Adipocyte (in vitro differentiated cells): ENCODE measurements around the gene SPEM3.

ENCODE experiments used
- DNase-seq: peaks from one replicate; pipeline ENCODE4 v3.0.0-alpha.2; 2015; ENCODE audit warnings: low read depth
- H3K27me3 ChIP-seq: replicated peaks from 2 replicates; pipeline ENCODE4 v1.7.0; 2013; ENCODE audit warnings: mild to moderate bottlenecking, low read length, moderate library complexity; ENCODE audit not compliant: control insufficient read depth, insufficient read depth
- H3K36me3 ChIP-seq: 2 replicates; pipeline ENCODE4 v1.7.0; 2013; ENCODE audit warnings: low read length, mild to moderate bottlenecking, moderate library complexity; ENCODE audit not compliant: control insufficient read depth, insufficient read depth, severe bottlenecking
- H3K4me1 ChIP-seq: 2 replicates; pipeline ENCODE4 v1.7.0; 2013; ENCODE audit warnings: mild to moderate bottlenecking, low read length, moderate library complexity; ENCODE audit not compliant: control insufficient read depth, insufficient read depth
- H3K4me3 ChIP-seq: 2 replicates; pipeline ENCODE4 v1.7.0; 2013; ENCODE audit warnings: mild to moderate bottlenecking, low read length, moderate library complexity
- H3K9ac ChIP-seq: 2 replicates; pipeline ENCODE4 v1.7.0; 2013; ENCODE audit warnings: mild to moderate bottlenecking, low read length, moderate library complexity
- H3K9me3 ChIP-seq: 2 replicates; pipeline ENCODE4 v1.7.0; 2013; ENCODE audit warnings: mild to moderate bottlenecking, low read length, moderate library complexity; ENCODE audit not compliant: control insufficient read depth

SPEM3 gene

DNA sequence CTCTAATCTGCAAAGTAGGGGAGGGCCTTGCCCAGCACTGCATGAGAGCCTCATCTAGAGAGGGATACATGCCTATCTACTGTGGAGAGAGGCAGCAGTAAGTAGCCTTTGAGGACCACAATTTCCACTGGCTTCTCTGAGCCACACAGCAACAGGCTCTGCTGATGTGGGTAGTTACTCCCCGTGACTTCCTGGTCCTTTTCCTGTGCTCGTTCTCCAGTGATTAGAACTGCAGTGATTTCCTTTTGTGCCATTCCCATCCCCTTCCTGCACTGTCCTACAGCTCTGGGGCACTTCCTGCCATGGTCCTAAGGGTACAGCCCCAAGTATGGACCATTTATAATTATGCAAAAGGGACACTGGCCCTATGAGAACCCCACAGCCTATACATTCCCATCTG, 37.4 kb upstream of the SPEM3 start:
- Histone ChIP-seq H3K36me3 (peaks cover 48% of the 10 kb centered on the region), H3K27me3 (no peaks in the 10 kb centered on the region), H3K9me3 (no peaks in the 10 kb centered on the region), H3K4me3 (no peak overlapping the region), H3K9ac (no peak overlapping the region), H3K4me1 (peaks cover 3% of the 10 kb centered on the region)
- DNase-seq: no peak

DNA sequence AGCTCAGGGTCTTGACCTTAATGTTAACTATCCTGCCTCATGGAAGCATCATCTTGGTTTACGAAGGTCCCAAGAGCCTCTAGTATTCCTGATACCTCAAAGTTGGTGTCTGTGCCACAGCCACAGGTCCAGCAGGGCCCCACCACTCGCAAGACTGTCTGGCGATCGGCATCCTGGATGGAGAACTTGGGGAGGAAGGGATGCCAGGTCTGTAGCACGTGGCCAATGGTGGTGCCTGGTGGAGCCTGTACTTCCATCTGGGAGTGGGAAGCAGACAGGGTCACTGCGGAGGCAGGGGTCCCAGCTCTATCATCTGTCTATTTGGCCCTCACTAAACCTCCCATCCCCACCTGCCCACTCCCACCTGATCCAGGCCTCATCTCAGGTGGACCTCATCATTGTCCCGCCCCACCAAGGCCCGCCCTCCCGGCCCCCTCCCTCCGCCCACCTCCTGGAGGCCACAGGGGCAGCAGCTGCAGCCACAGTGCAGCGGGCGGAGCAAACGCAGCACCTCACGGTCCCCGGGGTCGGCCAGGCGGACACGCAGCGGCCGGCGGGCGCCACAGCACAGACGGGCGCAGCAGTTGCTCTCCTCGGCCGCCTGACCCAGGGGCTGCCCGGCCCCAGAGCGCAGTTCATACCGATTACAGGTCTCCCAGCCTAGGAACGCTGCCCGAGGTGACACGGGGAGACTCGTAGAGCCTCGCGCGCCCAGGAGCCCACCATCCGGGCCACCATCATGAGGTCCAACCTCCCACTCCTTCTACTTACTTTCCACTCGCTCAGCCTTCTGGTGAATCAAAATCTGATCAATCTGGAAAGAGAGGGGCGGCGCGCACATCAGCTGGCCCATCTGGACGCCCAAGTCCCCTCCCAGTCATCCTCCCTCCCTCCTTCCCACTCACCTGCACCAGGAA, 35.7 kb upstream of the SPEM3 start:
- no peaks in the 10 kb centered on the region for H3K27me3 ChIP-seq
- H3K4me1 ChIP-seq: peaks cover 3% of the 10 kb centered on the region
- H3K9me3 ChIP-seq: no peaks in the 10 kb centered on the region
- peak overlapping the region; percentile 92 for H3K9ac ChIP-seq
- DNase-seq: no peak
- H3K36me3 ChIP-seq: peaks cover 46% of the 10 kb centered on the region
- peak overlapping the region; percentile 91 for H3K4me3 ChIP-seq

DNA sequence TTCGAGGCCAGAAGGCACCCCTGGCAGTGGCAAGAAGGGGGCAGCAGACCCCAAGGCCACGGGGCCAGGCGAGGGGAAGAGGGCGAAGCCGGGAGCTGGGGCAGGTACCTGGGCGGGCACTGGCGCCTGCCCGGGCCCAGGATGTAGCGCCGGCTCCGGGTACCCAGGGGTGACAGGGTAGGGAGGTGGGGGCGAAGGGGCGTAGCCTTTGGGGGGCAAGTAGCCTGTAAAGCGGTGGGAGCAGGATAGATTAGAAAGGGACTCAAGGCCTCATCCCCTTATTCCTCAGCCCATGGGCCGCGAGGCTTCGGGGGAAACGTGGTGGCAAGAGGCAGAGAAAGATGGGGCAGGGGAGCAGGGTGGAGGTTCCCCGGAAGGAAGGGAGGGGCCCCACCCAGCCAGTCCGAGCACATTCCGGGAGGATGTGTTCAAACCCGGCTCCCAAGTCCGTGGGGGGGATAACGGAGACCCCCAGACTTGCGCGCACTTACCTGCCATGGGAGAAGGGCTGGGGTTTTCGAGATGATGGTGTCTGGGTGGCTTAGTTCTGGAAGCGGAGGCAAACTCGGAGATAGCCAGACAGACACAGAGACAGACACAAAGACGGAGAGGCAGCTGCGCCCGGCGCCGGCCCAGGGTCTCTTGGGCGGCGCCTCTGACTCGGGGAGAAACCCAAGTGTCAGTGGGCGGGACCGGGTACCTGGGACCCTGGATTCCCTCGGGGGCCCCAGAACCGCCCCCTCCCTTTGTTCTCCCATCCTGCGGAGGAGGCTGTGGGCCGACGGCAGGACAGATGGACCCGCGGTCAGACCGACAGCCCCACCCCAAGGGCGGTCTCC, 34.8 kb upstream of the SPEM3 start:
- H3K27me3 ChIP-seq: no peaks in the 10 kb centered on the region
- H3K36me3 ChIP-seq: peaks cover 39% of the 10 kb centered on the region
- peak overlapping the region; percentile 91 for H3K4me3 ChIP-seq
- H3K9me3 ChIP-seq: no peaks in the 10 kb centered on the region
- peak; percentile 55 for DNase-seq
- H3K9ac ChIP-seq: peak overlapping the region; percentile 92
- H3K4me1 ChIP-seq: peaks cover 3% of the 10 kb centered on the region

DNA sequence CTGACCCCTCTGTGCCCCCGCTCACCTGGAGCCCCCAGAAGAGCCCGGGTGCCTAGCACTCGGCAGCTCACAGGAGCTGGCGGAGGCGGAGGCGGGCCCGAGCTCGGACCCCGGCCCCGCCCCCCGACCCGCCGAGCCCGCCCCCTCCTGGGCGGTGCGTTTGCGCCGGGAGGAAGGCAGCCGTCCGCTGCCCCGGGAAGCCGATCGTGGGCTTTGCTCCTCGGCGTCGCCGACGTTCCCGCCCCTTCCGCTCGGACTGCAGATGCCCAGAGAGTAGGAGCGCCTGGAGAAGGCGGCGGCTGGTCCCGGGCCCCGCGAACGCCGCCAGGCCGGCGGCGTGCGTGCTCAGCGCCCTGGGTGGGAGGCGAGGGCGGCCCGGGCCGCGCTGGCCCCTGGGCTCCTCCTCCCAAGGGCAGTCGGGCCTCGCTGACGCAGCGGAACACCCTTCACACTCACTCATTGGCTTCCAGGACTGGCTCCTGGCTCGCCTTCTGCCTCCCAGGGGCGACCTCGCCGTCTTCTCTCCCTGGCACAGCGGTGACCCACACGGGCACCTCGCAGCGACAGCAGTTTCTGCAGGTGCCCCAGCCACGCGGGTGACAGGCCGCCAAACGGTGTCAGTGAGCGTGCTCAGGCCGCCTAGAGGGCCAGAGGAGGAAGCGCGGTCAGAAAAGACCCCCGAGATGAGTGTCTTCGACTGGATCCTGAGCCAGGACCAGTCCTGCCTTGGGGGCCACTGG, 34.0 kb upstream of the SPEM3 start, which contains the start of gene PLSCR3:
Gene PLSCR3, minus strand, starts transcription at position 74 of the 740 bp plus-strand sequence. CDS start 415 bp downstream, outside the sequence.
- Histone ChIP-seq H3K4me3 (peak within 1 kb of the TSS; percentile 91), H3K36me3 (peaks cover 31% of the 10 kb centered on the region), H3K4me1 (peaks cover 3% of the 10 kb centered on the region), H3K27me3 (no peaks in the 10 kb centered on the region), H3K9me3 (no peaks in the 10 kb centered on the region), H3K9ac (peak within 1 kb of the TSS; percentile 92)
- DNase-seq: peak; percentile 91

DNA sequence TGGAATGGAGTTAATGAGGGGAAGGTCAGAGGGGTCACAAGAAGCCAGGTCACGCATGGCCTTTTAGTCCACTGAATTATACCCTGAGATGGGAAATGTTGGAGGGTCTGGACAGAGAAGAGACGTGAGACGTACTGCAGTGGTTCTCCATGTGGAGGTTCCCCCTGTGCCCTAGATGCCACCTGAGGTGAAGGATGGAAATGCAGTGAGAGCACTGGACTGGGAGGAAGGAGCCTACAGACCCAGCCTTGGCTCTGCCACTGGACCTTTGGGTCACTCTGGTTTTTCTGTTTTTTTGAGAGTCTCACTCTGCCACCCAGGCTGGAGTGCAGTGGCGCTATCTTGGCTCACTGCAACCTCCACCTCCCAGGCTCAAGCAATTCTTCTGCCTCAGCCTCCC, 32.5 kb upstream of the SPEM3 start:
- H3K36me3 ChIP-seq: peaks cover 16% of the 10 kb centered on the region
- H3K27me3 ChIP-seq: no peaks in the 10 kb centered on the region
- H3K9ac ChIP-seq: no peak overlapping the region
- H3K9me3 ChIP-seq: no peaks in the 10 kb centered on the region
- H3K4me1 ChIP-seq: peaks cover 3% of the 10 kb centered on the region
- no peak for DNase-seq
- no peak overlapping the region for H3K4me3 ChIP-seq

DNA sequence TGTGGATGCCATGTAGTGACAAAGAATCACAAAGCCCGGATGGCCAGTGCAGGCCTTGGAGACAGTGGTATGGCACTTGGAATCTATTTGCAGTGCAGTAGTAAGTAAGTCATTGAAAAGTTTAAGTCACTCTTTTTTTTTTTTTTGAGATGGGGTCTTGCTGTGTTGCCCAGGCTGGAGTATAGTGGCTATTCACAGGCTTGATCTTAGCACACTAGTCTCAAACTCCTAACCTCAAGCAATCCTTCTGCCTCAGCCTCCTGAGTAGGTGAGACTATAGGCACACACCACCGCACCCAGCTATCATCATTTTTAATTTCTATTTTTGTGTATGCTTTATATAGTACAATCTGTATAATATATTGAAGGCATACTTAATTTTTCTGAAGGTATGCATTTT, 30.0 kb upstream of the SPEM3 start:
- Histone ChIP-seq H3K9ac (no peak overlapping the region), H3K4me3 (no peak overlapping the region), H3K36me3 (no peaks in the 10 kb centered on the region), H3K4me1 (peaks cover 10% of the 10 kb centered on the region), H3K9me3 (no peaks in the 10 kb centered on the region), H3K27me3 (no peaks in the 10 kb centered on the region)
- no peak for DNase-seq

DNA sequence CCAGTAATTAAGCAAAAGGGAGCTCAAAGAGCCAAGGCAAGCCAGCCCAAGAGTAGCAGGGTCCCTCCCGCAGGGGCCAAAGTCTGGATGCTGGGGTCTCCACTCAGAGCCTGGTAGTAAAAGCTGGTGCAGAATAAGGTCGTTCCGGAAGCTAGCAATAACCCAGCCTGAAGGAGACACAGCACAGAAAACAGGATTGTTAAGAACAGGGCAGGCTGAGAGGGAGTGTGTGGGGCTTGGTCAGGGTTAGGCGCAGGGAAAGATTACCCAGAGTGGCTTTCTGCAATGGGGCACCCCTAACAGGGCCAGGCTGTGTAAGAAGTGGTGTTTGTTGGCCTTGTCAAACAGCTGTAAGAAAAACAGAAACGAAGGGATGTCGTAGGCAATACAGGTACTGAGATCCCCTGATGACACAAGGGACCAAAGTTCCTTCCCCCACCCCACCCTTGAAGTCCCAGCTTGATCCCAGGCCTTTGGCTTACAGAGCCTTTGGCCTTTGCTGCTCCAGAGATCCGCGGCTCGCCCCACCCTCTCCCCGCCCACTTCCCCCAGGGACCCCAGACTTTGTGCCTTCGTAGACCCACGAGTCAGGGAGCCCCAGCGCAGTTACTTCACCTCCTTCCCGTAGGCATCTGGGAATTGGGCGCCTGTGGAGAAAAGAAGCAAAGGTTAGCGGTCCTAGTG, 25.5 kb upstream of the SPEM3 start:
- Histone ChIP-seq H3K27me3 (no peaks in the 10 kb centered on the region), H3K4me3 (peak overlapping the region; percentile 85), H3K9ac (peak overlapping the region; percentile 95), H3K9me3 (no peaks in the 10 kb centered on the region), H3K4me1 (peaks cover 13% of the 10 kb centered on the region), H3K36me3 (no peaks in the 10 kb centered on the region)
- no peak for DNase-seq

DNA sequence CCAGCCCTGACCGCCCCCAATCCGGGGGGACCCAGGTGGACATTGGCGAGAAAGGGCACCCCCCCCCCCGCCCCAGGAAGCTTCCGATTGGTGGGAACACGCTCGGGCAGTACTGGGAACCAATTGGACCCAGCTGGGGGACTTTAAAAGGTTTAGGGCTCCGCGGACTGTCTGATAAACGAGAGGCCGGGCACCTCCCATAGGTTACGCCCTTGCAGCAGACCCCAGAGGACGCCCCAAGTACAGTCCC, 25.0 kb upstream of the SPEM3 start:
- Histone ChIP-seq H3K27me3 (no peaks in the 10 kb centered on the region), H3K4me1 (peaks cover 13% of the 10 kb centered on the region), H3K36me3 (peaks cover 2% of the 10 kb centered on the region), H3K4me3 (peak overlapping the region; percentile 85), H3K9ac (peak overlapping the region; percentile 95), H3K9me3 (no peaks in the 10 kb centered on the region)
- no peak for DNase-seq

DNA sequence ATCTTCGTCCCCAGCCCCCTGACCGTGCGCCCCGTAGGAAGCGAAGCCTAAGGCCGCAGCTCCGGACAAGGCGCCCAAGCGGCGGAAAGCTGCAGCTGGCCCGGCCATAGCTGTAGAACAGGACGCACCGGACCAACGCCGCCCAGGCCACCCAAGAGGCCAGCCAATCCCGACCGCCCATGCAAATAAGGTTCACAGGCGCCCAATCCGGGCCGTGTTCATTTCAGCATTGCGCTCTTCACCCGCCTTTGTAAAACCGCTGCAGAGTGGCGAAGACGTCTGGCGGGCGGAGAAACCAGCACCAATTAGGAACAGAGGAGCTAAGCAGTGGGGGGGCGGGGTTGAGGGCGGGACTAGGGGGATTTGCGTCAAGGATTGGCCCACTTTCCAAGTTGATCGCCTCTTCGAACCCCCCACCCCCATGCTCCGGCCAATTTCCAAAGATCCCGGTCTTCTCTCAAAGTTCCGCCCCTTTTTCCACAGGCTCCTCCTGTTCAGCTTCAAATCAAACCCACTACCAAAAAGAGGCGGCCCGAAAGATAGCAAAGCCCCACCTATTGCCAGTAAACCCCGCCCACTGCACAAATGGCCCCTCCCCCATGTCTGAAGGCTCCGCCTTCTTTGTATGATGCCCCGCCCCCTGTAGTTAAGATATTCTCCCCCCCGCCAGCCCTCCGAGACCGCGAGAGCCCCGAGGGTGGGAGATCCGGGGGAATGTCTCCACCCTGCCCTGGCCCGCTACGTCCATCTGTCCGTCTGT, 24.5 kb upstream of the SPEM3 start, which contains the start of gene TMEM256:
Gene TMEM256, minus strand, starts transcription at position 121 of the 760 bp plus-strand sequence. Its CDS starts 13 bp downstream, at position 108.
- peak; percentile 100 for DNase-seq
- H3K9me3 ChIP-seq: no peaks in the 10 kb centered on the region
- peak within 1 kb of the TSS; percentile 95 for H3K9ac ChIP-seq
- H3K4me3 ChIP-seq: peak within 1 kb of the TSS; percentile 85
- H3K36me3 ChIP-seq: peaks cover 7% of the 10 kb centered on the region
- H3K27me3 ChIP-seq: no peaks in the 10 kb centered on the region
- H3K4me1 ChIP-seq: peaks cover 13% of the 10 kb centered on the region

DNA sequence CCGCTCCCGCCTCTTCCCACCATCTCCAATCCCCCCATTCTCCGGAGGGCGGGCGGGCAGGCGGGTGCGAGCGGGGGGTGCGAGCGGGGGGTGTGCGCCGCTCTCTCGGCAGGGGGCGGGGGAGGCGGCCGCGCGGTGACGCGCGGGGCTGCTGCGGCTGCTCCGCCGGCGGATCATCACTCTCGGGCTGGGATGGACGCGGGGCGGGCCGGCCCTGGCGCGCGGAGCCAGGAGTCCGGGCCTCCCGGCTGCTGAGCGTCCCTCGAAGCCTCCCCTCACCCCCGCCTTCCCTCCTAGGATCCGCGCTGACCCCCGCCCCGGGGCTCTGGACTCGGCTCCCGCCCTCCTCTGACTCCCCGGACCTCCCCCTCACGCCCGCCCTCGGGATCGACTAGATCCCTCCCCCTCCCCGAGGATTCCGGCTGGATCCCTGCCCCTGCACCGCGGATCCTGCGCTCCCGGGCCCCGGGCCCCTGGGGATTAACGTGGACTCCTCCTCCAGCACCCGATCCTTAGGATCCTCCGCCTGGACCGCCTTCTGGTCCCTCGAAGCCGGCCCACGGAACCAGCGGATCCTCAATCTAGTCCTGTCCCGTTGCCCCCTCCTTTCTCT, 23.8 kb upstream of the SPEM3 start:
- H3K36me3 ChIP-seq: peaks cover 14% of the 10 kb centered on the region
- DNase-seq: no peak
- H3K9me3 ChIP-seq: no peaks in the 10 kb centered on the region
- peak overlapping the region; percentile 84 for H3K4me3 ChIP-seq
- H3K4me1 ChIP-seq: peaks cover 13% of the 10 kb centered on the region
- H3K9ac ChIP-seq: peak overlapping the region; percentile 82
- H3K27me3 ChIP-seq: no peaks in the 10 kb centered on the region
